Caco-2 (cell line): ENCODE measurements around the gene TFAP2E. TPM values are rescaled to one million over a fixed set of nuclear protein-coding genes. Genes with fewer than 3 reads are reported as not detected.
A peak's percentile ranks its signal among the peaks of the same experiment; 100 is the strongest.

ENCODE experiments used
- BruUV-seq: library from RNA; stranded (reverse); fragments of 400-500 nt; replicated peaks from 2 replicates; lab custom pipeline; 2021; lab: Mats Ljungman, UMichigan
- CTCF ChIA-PET: fragments of 300-600 bp; sonication (Branson Sonifier 250); formaldehyde crosslinking; loops from one replicate; lab custom pipeline; 2022; ENCODE audit warnings: antibody characterized with exemption; lab: Charles Lee
- POLR2A ChIA-PET: fragments of 300-600 bp; sonication (Branson Sonifier 250); formaldehyde crosslinking; loops from one replicate; lab custom pipeline; 2022; ENCODE audit warnings: antibody characterized with exemption; lab: Charles Lee
- DNase-seq, 2 experiments: peaks; one replicate each; pipeline versions ENCODE4 v3.0.0 to v3.0.0-alpha.2; 2020 to 2022
- H3K27me3 ChIP-seq: replicated peaks from 2 replicates; pipeline ENCODE4 v1.6.0; 2011; ENCODE audit warnings: low read length; ENCODE audit not compliant: control insufficient read depth, insufficient read depth
- H3K36me3 ChIP-seq: 2 replicates; pipeline ENCODE4 v1.5.1; 2011; ENCODE audit warnings: low read length; ENCODE audit not compliant: control insufficient read depth, insufficient read depth
- H3K4me1 ChIP-seq: fragments of 250-450 bp; sonication (Bioruptor Pico); 2 replicates; pipeline ENCODE4 v1.5.1; 2020; ENCODE audit warnings: mild to moderate bottlenecking
- H3K4me3 ChIP-seq: 2 replicates; pipeline ENCODE4 v1.5.1; 2011; ENCODE audit warnings: low read depth, mild to moderate bottlenecking, control low read depth, low read length
- H3K9me3 ChIP-seq: fragments of 250-450 bp; sonication (Bioruptor Pico); 2 replicates; pipeline ENCODE4 v1.5.1; 2020; ENCODE audit warnings: mild to moderate bottlenecking, moderate library complexity
- H3K27ac Mint-ChIP-seq: one replicate; pipeline ENCODE4 v1.8.0; 2022; ENCODE audit warnings: mixed read lengths; ENCODE audit not compliant: unreplicated experiment
- H3K27me3 Mint-ChIP-seq: one replicate; pipeline ENCODE4 v1.8.0; 2022; ENCODE audit warnings: mixed read lengths; ENCODE audit not compliant: insufficient read depth, unreplicated experiment
- H3K36me3 Mint-ChIP-seq: one replicate; pipeline ENCODE4 v1.8.0; 2022; ENCODE audit warnings: mild to moderate bottlenecking, mixed read lengths; ENCODE audit not compliant: insufficient read depth, unreplicated experiment
- H3K4me1 Mint-ChIP-seq: one replicate; pipeline ENCODE4 v1.8.0; 2022; ENCODE audit warnings: low read depth, mixed read lengths; ENCODE audit not compliant: unreplicated experiment
- H3K4me3 Mint-ChIP-seq: one replicate; pipeline ENCODE4 v1.8.0; 2022; ENCODE audit warnings: mild to moderate bottlenecking, moderate library complexity, mixed read lengths; ENCODE audit not compliant: unreplicated experiment
- H3K9me3 Mint-ChIP-seq: one replicate; pipeline ENCODE4 v1.8.0; 2022; ENCODE audit warnings: mixed read lengths; ENCODE audit not compliant: unreplicated experiment
- CTCF ChIP-seq, 2 experiments: fragments of 200-600 bp in 1 of 2; IDR thresholded peaks; 1 replicate in 1 of 2; 2 replicates in 1 of 2; pipeline versions ENCODE4 v1.5.1 to v1.8.0; 2011 to 2022; ENCODE audit warnings: antibody characterized with exemption in 1 of 2, control low read depth in 1 of 2, inconsistent platforms in 1 of 2, low read depth in 1 of 2, low read length in 1 of 2, mild to moderate bottlenecking in 1 of 2, moderate library complexity in 1 of 2; ENCODE audit not compliant: insufficient read depth in 1 of 2, severe bottlenecking in 1 of 2, unreplicated experiment in 1 of 2
- intact Hi-C: fragments of 100-400 bp; cut with micrococcal nuclease; formaldehyde crosslinking; loops from one replicate; pipeline ENCODE4 v1.10.0; 2022; ENCODE audit not compliant: unreplicated experiment
- total RNA-seq: library from RNA; stranded (reverse); gene quantifications from 2 replicates; pipeline ENCODE4 v1.2.3, GENCODE V29; 2022

Gene TFAP2E
- total RNA-seq, 1 experiment from 2014 or later: 3.4 TPM

DNA sequence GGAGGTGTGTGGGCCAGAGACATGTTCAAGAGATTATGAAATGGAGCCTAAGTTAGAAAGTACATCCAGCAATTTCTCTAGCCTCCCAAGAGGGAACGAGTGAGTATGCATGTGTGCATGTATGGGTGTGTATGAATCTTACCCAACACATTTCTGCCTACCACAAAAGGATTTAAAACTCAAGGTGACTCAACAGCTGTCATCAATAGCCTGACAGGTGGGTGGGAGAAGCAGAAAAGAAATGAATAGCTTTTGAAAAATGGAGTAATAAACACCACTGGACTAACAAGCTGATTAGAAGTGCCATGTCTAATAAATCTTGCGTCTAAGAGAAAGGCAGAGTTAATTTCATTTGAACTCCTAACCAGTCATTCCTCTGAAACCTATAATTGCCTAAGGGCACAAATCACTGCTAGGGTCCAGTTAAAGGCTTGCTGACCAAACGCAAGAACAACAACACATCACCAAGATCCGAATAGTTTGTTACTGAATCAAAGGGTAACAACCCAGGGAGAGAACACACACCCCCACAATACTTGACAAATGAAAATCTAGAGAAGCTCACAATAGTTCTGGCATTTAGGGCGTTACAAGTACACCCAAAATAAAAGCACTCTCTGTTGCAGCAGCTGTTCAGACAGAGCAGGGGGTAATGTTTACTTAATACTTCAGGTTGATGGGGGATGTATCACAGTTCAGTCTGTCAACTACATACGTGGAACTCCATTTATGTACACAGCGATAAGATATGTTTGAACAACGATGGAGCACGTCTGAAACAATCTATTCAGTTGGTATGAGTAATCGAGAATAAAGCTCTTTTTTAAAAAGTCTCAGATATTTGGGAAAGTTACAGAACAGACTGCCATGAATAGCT lies 17.3 kb upstream of the TFAP2E start:
- TF ChIP-seq CTCF (IDR thresholded peaks at IDR 0.05; ENCODE audit: insufficient read depth in 1 of 2, low read depth in 1 of 2, low read length in 1 of 2, severe bottlenecking in 1 of 2, unreplicated experiment in 1 of 2): no peak
- Histone ChIP-seq H3K9me3 (no peaks in the 10 kb centered on the region), H3K36me3 (no peaks in the 10 kb centered on the region; the same call in 1 of the 2 replicates), H3K4me3 (peak overlapping the region; percentile 89), H3K27me3 (no peaks in the 10 kb centered on the region), H3K4me1 (peaks cover 12% of the 10 kb centered on the region)
- no peaks in the 10 kb centered on the region for H3K4me1 Mint-ChIP-seq
- intact Hi-C loops: loop anchor here (5.0 to 10.0 kb wide), 2 partner anchors 364 to 481 kb away; partner anchors contain the start of genes SFPQ and ZMYM1
- H3K27me3 Mint-ChIP-seq: no peaks in the 10 kb centered on the region
- POLR2A ChIA-PET: interaction anchor here (0.6 to 1.2 kb wide), 2 partner anchors 123 to 214 kb away, joined by 3 to 6 read pairs; partner anchors contain the start of gene CLSPN
- peak overlapping the region; percentile 93 for H3K27ac Mint-ChIP-seq
- CTCF ChIA-PET: interaction anchor here (1.0 to 1.3 kb wide), 3 partner anchors 9 to 213 kb away, joined by 3 to 6 read pairs (median 5); partner anchors contain the start of gene CLSPN
- H3K9me3 Mint-ChIP-seq: no peaks in the 10 kb centered on the region
- no TSS peak for BruUV-seq
- peaks cover 47% of the 10 kb centered on the region for H3K36me3 Mint-ChIP-seq
- DNase-seq: peak in 1 of 2 experiments; percentile 24
- peak overlapping the region; percentile 89 for H3K4me3 Mint-ChIP-seq

GRCh38 chr1:35556484-35557117 lies 16.5 kb upstream of the TFAP2E start:
- DNase-seq: no peak
- no peaks in the 10 kb centered on the region for H3K27me3 Mint-ChIP-seq
- BruUV-seq: TSS peak; percentile 30
- peaks cover 50% of the 10 kb centered on the region for H3K36me3 Mint-ChIP-seq
- no peaks in the 10 kb centered on the region for H3K27me3 ChIP-seq
- H3K4me3 Mint-ChIP-seq: peak overlapping the region; percentile 89
- peak overlapping the region; percentile 89 for H3K4me3 ChIP-seq
- intact Hi-C loops: loop anchor here (5.0 to 10.0 kb wide), 2 partner anchors 364 to 482 kb away; partner anchors contain the start of genes SFPQ and ZMYM1
- H3K27ac Mint-ChIP-seq: peak overlapping the region; percentile 93
- ChIA-PET POLR2A (interaction anchor here (0.6 to 1.2 kb wide), 2 partner anchors 124 to 213 kb away, joined by 3 to 6 read pairs; partner anchors contain the start of gene CLSPN), CTCF (interaction anchor here (1.0 to 1.3 kb wide), 3 partner anchors 8 to 213 kb away, joined by 3 to 6 read pairs (median 5); partner anchors contain the start of gene CLSPN)
- no peaks in the 10 kb centered on the region; the same call in 1 of the 2 replicates for H3K36me3 ChIP-seq
- H3K9me3 ChIP-seq: no peaks in the 10 kb centered on the region
- peaks cover 12% of the 10 kb centered on the region for H3K4me1 ChIP-seq
- TF ChIP-seq CTCF (IDR thresholded peaks at IDR 0.05; ENCODE audit: insufficient read depth in 1 of 2, low read depth in 1 of 2, low read length in 1 of 2, severe bottlenecking in 1 of 2, unreplicated experiment in 1 of 2): no peak
- no peaks in the 10 kb centered on the region for H3K9me3 Mint-ChIP-seq
- H3K4me1 Mint-ChIP-seq: no peaks in the 10 kb centered on the region
